HEK293 (cell line): ENCODE data around the gene LGALS4.

Experiments
- GFI1B ChIP-seq: fragments of 450-650 bp; formaldehyde crosslinking; IDR thresholded peaks from 2 replicates; pipeline ENCODE4 v1.5.1; 2016; ENCODE audit warnings: missing biosample characterization, missing genetic modification characterization
- HOXA7 ChIP-seq: sonication (generic); formaldehyde crosslinking; IDR thresholded peaks from 2 replicates; pipeline ENCODE4 v1.8.1; 2022; ENCODE audit warnings: missing genetic modification reagents, borderline replicate concordance
- OSR2 ChIP-seq: fragments of 450-650 bp; formaldehyde crosslinking; IDR thresholded peaks from 2 replicates; pipeline ENCODE4 v1.5.1; 2016; ENCODE audit warnings: missing biosample characterization, missing genetic modification characterization
- PRDM10 ChIP-seq: fragments of 450-650 bp; formaldehyde crosslinking; IDR thresholded peaks from 2 replicates; pipeline ENCODE4 v1.5.1; 2016; ENCODE audit warnings: missing biosample characterization, missing genetic modification characterization
- PRDM4 ChIP-seq: fragments of 450-650 bp; formaldehyde crosslinking; IDR thresholded peaks from 2 replicates; pipeline ENCODE4 v1.5.1; 2017; ENCODE audit warnings: missing biosample characterization, missing genetic modification characterization
- RBAK ChIP-seq: fragments of 450-650 bp; formaldehyde crosslinking; IDR thresholded peaks from 2 replicates; pipeline ENCODE4 v1.5.1; 2016; ENCODE audit warnings: missing biosample characterization, missing genetic modification characterization
- REPIN1 ChIP-seq: fragments of 450-650 bp; formaldehyde crosslinking; IDR thresholded peaks from 2 replicates; pipeline ENCODE4 v1.5.1; 2017; ENCODE audit warnings: missing biosample characterization, missing genetic modification characterization, low read depth
- SCRT1 ChIP-seq: fragments of 450-650 bp; formaldehyde crosslinking; IDR thresholded peaks from 2 replicates; pipeline ENCODE4 v1.5.1; 2016; ENCODE audit warnings: missing biosample characterization, missing genetic modification characterization, borderline replicate concordance
- ZBTB17 ChIP-seq: fragments of 450-650 bp; formaldehyde crosslinking; IDR thresholded peaks from 2 replicates; pipeline ENCODE4 v1.5.1; 2016; ENCODE audit warnings: missing biosample characterization, missing genetic modification characterization
- ZBTB44 ChIP-seq: fragments of 450-650 bp; IDR thresholded peaks from 2 replicates; pipeline ENCODE4 v1.5.1; 2018; ENCODE audit warnings: missing biosample characterization, mild to moderate bottlenecking, missing genetic modification characterization
- ZBTB7A ChIP-seq: fragments of 450-650 bp; formaldehyde crosslinking; IDR thresholded peaks from 2 replicates; pipeline ENCODE4 v1.5.1; 2016; ENCODE audit warnings: low read depth, missing biosample characterization, missing genetic modification characterization
- ZFP41 ChIP-seq: fragments of 450-650 bp; formaldehyde crosslinking; IDR thresholded peaks from 2 replicates; pipeline ENCODE4 v1.5.1; 2016; ENCODE audit warnings: missing biosample characterization, missing genetic modification characterization, borderline replicate concordance
- ZNF133 ChIP-seq: fragments of 450-650 bp; formaldehyde crosslinking; IDR thresholded peaks from 2 replicates; pipeline ENCODE4 v1.5.1; 2016; ENCODE audit warnings: missing biosample characterization, missing genetic modification characterization
- ZNF16 ChIP-seq: fragments of 450-650 bp; formaldehyde crosslinking; IDR thresholded peaks from 2 replicates; pipeline ENCODE4 v1.5.1; 2016; ENCODE audit warnings: low read depth, missing biosample characterization, missing genetic modification characterization
- ZNF24 ChIP-seq: fragments of 450-650 bp; formaldehyde crosslinking; IDR thresholded peaks from 2 replicates; pipeline ENCODE4 v1.5.1; 2016; ENCODE audit warnings: missing biosample characterization, missing genetic modification characterization
- ZNF280C ChIP-seq: fragments of 450-650 bp; formaldehyde crosslinking; IDR thresholded peaks from 2 replicates; pipeline ENCODE4 v1.5.1; 2016; ENCODE audit warnings: missing biosample characterization, missing genetic modification characterization
- ZNF341 ChIP-seq: fragments of 450-650 bp; formaldehyde crosslinking; IDR thresholded peaks from 2 replicates; pipeline ENCODE4; 2016; ENCODE audit warnings: low read depth, missing biosample characterization, missing genetic modification characterization
- ZNF354C ChIP-seq: fragments of 450-650 bp; formaldehyde crosslinking; IDR thresholded peaks from 2 replicates; pipeline ENCODE4 v1.5.1; 2016; ENCODE audit warnings: missing biosample characterization, missing genetic modification characterization, low read depth, borderline replicate concordance
- ZNF398 ChIP-seq: fragments of 450-650 bp; formaldehyde crosslinking; IDR thresholded peaks from 2 replicates; pipeline ENCODE4 v1.5.1; 2017; ENCODE audit warnings: missing biosample characterization, missing genetic modification characterization
- ZNF513 ChIP-seq: fragments of 450-650 bp; IDR thresholded peaks from 2 replicates; pipeline ENCODE4 v1.5.1; 2018; ENCODE audit warnings: missing biosample characterization, missing genetic modification characterization
- ZNF600 ChIP-seq: fragments of 450-650 bp; formaldehyde crosslinking; IDR thresholded peaks from 2 replicates; pipeline ENCODE4 v1.5.1; 2016; ENCODE audit warnings: missing biosample characterization, missing genetic modification characterization
- ZNF623 ChIP-seq: fragments of 450-650 bp; formaldehyde crosslinking; IDR thresholded peaks from 2 replicates; pipeline ENCODE4 v1.5.1; 2016; ENCODE audit warnings: missing biosample characterization, missing genetic modification characterization
- ZNF654 ChIP-seq: fragments of 450-650 bp; formaldehyde crosslinking; IDR thresholded peaks from 2 replicates; pipeline ENCODE4 v1.5.1; 2016; ENCODE audit warnings: low read depth, missing biosample characterization, missing genetic modification characterization
- ZNF747 ChIP-seq: fragments of 450-650 bp; formaldehyde crosslinking; IDR thresholded peaks from 2 replicates; pipeline ENCODE4 v1.5.1; 2016; ENCODE audit warnings: missing biosample characterization, missing genetic modification characterization
- ZNF785 ChIP-seq: fragments of 450-650 bp; formaldehyde crosslinking; IDR thresholded peaks from 2 replicates; pipeline ENCODE4 v1.5.1; 2016; ENCODE audit warnings: missing biosample characterization, missing genetic modification characterization
- ZNF791 ChIP-seq: fragments of 450-650 bp; formaldehyde crosslinking; IDR thresholded peaks from 2 replicates; pipeline ENCODE4 v1.5.1; 2016; ENCODE audit warnings: missing biosample characterization, missing genetic modification characterization
- ZNF837 ChIP-seq: fragments of 450-650 bp; formaldehyde crosslinking; IDR thresholded peaks from 2 replicates; pipeline ENCODE4 v1.5.1; 2016; ENCODE audit warnings: missing biosample characterization, missing genetic modification characterization
- ZSCAN30 ChIP-seq: fragments of 450-650 bp; IDR thresholded peaks from 2 replicates; pipeline ENCODE4 v1.5.1; 2018; ENCODE audit warnings: missing biosample characterization, mild to moderate bottlenecking, missing genetic modification characterization, moderate library complexity

LGALS4 gene

GRCh38 chr19:38849860-38850435 lies 37.2 kb upstream of the LGALS4 start, which contains the start of gene HNRNPL (continued):
- TF ChIP-seq ZNF513 (tag by site-specific recombination) (no peak), PRDM10 (tag by site-specific recombination) (peak; percentile 55), ZNF623 (tag by site-specific recombination) (no peak), ZBTB7A (tag by site-specific recombination) (peak; percentile 73), ZNF24 (tag by site-specific recombination) (no peak), ZNF398 (no peak), ZNF133 (tag by site-specific recombination) (no peak), ZBTB17 (tag by site-specific recombination) (no peak), REPIN1 (no peak), ZNF837 (tag by site-specific recombination) (no peak), SCRT1 (tag by site-specific recombination) (no peak), ZNF341 (tag by site-specific recombination) (peak; percentile 100), ZBTB44 (tag by site-specific recombination) (0 out of 2 replicates have a peak, but pooled peaks have one; percentile 4), ZNF280C (tag by site-specific recombination) (no peak), ZNF791 (tag by site-specific recombination) (no peak), OSR2 (no peak; the same call in 1 of the 2 replicates), HOXA7 (no peak), ZNF354C (tag by site-specific recombination) (no peak), ZNF16 (tag by site-specific recombination) (no peak), ZNF600 (tag by site-specific recombination) (no peak), ZFP41 (tag by site-specific recombination) (no peak), ZNF747 (tag by site-specific recombination) (no peak), ZNF654 (tag by site-specific recombination) (no peak), PRDM4 (tag by site-specific recombination) (no peak), ZSCAN30 (tag by site-specific recombination) (no peak), RBAK (tag by site-specific recombination) (no peak), GFI1B (no peak), ZNF785 (no peak)
